ENCODE results near the gene CREB5.

The CREB5 gene

GRCh38 chr7:28406192-28406591 is 6.1 kb upstream of the CREB5 start:
- no peak overlapping the region for H3K27ac ChIP-seq
- no peak overlapping the region for H3K4me3 ChIP-seq (IDR thresholded peaks at IDR 0.05; ENCODE audit: insufficient read depth, low read depth, low read length)
- no peak overlapping the region for H3K4me2 ChIP-seq
- TF ChIP-seq CTCF (conservative IDR thresholded peaks at IDR 0.05; ENCODE audit: low read depth, low read length) = no peak
- H3K79me2 ChIP-seq (ENCODE audit: insufficient read depth, low read depth) = no peaks in the 10 kb centered on the region
- H3K4me1 ChIP-seq (ENCODE audit: low read depth, poor library complexity, severe bottlenecking) = peaks cover 5% of the 10 kb centered on the region
- no peak overlapping the region for H3K9ac ChIP-seq
- no peaks in the 10 kb centered on the region; the same call in 1 of the 2 replicates for H3K27me3 ChIP-seq (ENCODE audit: insufficient read depth, low read depth)
- H3K36me3 ChIP-seq (ENCODE audit: insufficient read depth) = no peaks in the 10 kb centered on the region
- H4K20me1 ChIP-seq (ENCODE audit: insufficient read depth) = no peaks in the 10 kb centered on the region
- H2AFZ ChIP-seq (ENCODE audit: low read depth) = no peak overlapping the region

GRCh38 chr7:28407651-28408050 is 4.7 kb upstream of the CREB5 start:
- Histone ChIP-seq H3K4me3 (IDR thresholded peaks at IDR 0.05; ENCODE audit: insufficient read depth, low read depth, low read length) (no peak overlapping the region), H2AFZ (ENCODE audit: low read depth) (no peak overlapping the region), H3K27ac (no peak overlapping the region), H3K4me2 (no peak overlapping the region), H3K9ac (no peak overlapping the region), H3K36me3 (ENCODE audit: insufficient read depth) (no peaks in the 10 kb centered on the region), H3K27me3 (ENCODE audit: insufficient read depth, low read depth) (no peaks in the 10 kb centered on the region; the same call in 1 of the 2 replicates), H3K79me2 (ENCODE audit: insufficient read depth, low read depth) (no peaks in the 10 kb centered on the region), H4K20me1 (ENCODE audit: insufficient read depth) (no peaks in the 10 kb centered on the region), H3K4me1 (ENCODE audit: low read depth, poor library complexity, severe bottlenecking) (peaks cover 5% of the 10 kb centered on the region)
- no peak for TF ChIP-seq CTCF (conservative IDR thresholded peaks at IDR 0.05; ENCODE audit: low read depth, low read length)

GRCh38 chr7:28408105-28408959 is 4.0 kb upstream of the CREB5 start:
- Histone ChIP-seq H3K27ac (no peak overlapping the region), H3K27me3 (ENCODE audit: insufficient read depth, low read depth) (no peaks in the 10 kb centered on the region; the same call in 1 of the 2 replicates), H2AFZ (ENCODE audit: low read depth) (peak overlapping the region; percentile 99; the same call in 1 of the 2 replicates), H4K20me1 (ENCODE audit: insufficient read depth) (no peaks in the 10 kb centered on the region), H3K4me1 (ENCODE audit: low read depth, poor library complexity, severe bottlenecking) (peaks cover 5% of the 10 kb centered on the region), H3K4me2 (no peak overlapping the region), H3K9ac (no peak overlapping the region), H3K36me3 (ENCODE audit: insufficient read depth) (no peaks in the 10 kb centered on the region), H3K4me3 (IDR thresholded peaks at IDR 0.05; ENCODE audit: insufficient read depth, low read depth, low read length) (no peak overlapping the region), H3K79me2 (ENCODE audit: insufficient read depth, low read depth) (no peaks in the 10 kb centered on the region)
- TF ChIP-seq CTCF (conservative IDR thresholded peaks at IDR 0.05; ENCODE audit: low read depth, low read length) = no peak

- Histone ChIP-seq H3K9ac (peak overlapping the region; percentile 95), H2AFZ (ENCODE audit: low read depth) (peak overlapping the region; percentile 99), H4K20me1 (ENCODE audit: insufficient read depth) (no peaks in the 10 kb centered on the region), H3K27ac (peak overlapping the region; percentile 33), H3K36me3 (ENCODE audit: insufficient read depth) (no peaks in the 10 kb centered on the region), H3K4me1 (ENCODE audit: low read depth, poor library complexity, severe bottlenecking) (peaks cover 5% of the 10 kb centered on the region), H3K4me2 (peak overlapping the region; percentile 89), H3K4me3 (IDR thresholded peaks at IDR 0.05; ENCODE audit: insufficient read depth, low read depth, low read length) (no peak overlapping the region), H3K27me3 (ENCODE audit: insufficient read depth, low read depth) (no peaks in the 10 kb centered on the region; the same call in 1 of the 2 replicates), H3K79me2 (ENCODE audit: insufficient read depth, low read depth) (no peaks in the 10 kb centered on the region)
- no peak for TF ChIP-seq CTCF (conservative IDR thresholded peaks at IDR 0.05; ENCODE audit: low read depth, low read length)
Observed at GRCh38 chr7:28408960-28409715, 3.2 kb upstream of the CREB5 start.
